BJ (cell line): ENCODE data around the gene SHLD1. TPM values are rescaled to one million over a fixed set of nuclear protein-coding genes. Genes with fewer than 3 reads are reported as not detected.

Experiments
- CTCF ChIA-PET: fragments of 350-600 bp; formaldehyde crosslinking; extraction: SDS; loops from one replicate; lab custom pipeline; 2021; ENCODE audit warnings: antibody characterized with exemption, inconsistent platforms; lab: Yijun Ruan, JAX
- POLR2A ChIA-PET: fragments of 300-600 bp; sonication (Branson Sonifier 250); formaldehyde crosslinking; extraction: SDS; loops from one replicate; lab custom pipeline; 2021; ENCODE audit warnings: antibody characterized with exemption; lab: Charles Lee
- DNase-seq: peaks from one replicate; pipeline ENCODE4 v3.0.0-alpha.2; 2011; ENCODE audit warnings: low read depth
- H3K27me3 ChIP-seq: 2 replicates; pipeline ENCODE4 v1.6.0; 2011; ENCODE audit warnings: low read length; ENCODE audit not compliant: control insufficient read depth, insufficient read depth
- H3K36me3 ChIP-seq: 2 replicates; pipeline ENCODE4 v1.5.1; 2011; ENCODE audit warnings: low read length; ENCODE audit not compliant: control insufficient read depth, insufficient read depth
- H3K4me3 ChIP-seq: 2 replicates; pipeline ENCODE4 v1.5.1; 2011; ENCODE audit warnings: low read depth, mild to moderate bottlenecking, control low read depth, low read length
- polyA plus RNA-seq: library from polyadenylated mRNA; depleted of rRNA; stranded (reverse); fragments of >200 nt; gene quantifications from 2 replicates; pipeline ENCODE4 v1.2.3, GENCODE V29; 2011
- TF ChIP-seq, protein P1 (sequence below): IDR thresholded peaks from 2 replicates; pipeline ENCODE4 v1.5.1; 2011; ENCODE audit warnings: low read depth, mild to moderate bottlenecking, control low read depth, inconsistent platforms, low read length, moderate library complexity; ENCODE audit not compliant: insufficient read depth

Gene SHLD1
- polyA plus RNA-seq, 1 experiment: 2.0 TPM

DNA sequence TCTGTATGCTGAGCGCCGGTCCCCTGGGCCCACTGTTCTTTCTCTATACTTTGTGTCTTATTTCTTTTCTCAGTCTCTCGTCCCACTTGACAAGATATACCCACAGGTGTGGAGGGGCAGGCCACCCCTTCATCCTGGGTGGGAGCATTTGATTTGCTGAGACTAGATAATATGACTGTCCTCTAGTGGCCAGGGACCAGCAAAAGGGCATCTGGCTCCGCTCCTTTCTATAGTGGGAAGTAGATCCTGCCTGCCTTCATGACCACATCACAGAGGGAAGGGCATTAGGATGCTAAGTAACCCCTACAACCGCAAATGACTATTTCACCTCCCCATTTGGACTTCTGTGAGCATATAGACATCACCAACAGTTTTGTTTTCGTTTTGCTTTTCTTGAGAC is 135.7 kb downstream of the SHLD1 start:
- TF ChIP-seq, protein P1, sequence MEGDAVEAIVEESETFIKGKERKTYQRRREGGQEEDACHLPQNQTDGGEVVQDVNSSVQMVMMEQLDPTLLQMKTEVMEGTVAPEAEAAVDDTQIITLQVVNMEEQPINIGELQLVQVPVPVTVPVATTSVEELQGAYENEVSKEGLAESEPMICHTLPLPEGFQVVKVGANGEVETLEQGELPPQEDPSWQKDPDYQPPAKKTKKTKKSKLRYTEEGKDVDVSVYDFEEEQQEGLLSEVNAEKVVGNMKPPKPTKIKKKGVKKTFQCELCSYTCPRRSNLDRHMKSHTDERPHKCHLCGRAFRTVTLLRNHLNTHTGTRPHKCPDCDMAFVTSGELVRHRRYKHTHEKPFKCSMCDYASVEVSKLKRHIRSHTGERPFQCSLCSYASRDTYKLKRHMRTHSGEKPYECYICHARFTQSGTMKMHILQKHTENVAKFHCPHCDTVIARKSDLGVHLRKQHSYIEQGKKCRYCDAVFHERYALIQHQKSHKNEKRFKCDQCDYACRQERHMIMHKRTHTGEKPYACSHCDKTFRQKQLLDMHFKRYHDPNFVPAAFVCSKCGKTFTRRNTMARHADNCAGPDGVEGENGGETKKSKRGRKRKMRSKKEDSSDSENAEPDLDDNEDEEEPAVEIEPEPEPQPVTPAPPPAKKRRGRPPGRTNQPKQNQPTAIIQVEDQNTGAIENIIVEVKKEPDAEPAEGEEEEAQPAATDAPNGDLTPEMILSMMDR: no peak
- POLR2A ChIA-PET: no interaction called here
- no peak for DNase-seq
- CTCF ChIA-PET: no interaction called here
- Histone ChIP-seq H3K36me3 (no peaks in the 10 kb centered on the region), H3K4me3 (no peak overlapping the region), H3K27me3 (peaks cover 3% of the 10 kb centered on the region)

DNA sequence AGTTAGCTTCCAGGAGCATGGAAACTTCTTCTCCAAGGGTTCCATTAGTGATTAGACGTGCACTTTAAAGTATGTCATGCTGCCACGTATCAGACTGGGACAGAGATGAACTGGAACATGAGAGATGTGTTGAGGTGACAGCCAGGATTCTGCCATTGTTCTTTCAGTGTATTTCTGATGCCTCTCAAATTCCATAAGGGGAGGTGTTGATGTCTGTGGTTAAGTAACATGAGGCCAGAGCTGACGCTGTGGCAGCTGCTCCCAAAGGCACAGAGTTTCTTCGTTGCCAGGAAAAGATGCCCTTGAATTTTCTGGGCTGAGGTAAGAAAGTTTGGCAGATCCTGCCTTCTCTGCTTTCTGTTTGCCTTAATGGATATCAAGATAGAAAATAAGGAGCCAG is 136.6 kb downstream of the SHLD1 start:
- DNase-seq: no peak
- Histone ChIP-seq H3K36me3 (no peaks in the 10 kb centered on the region), H3K4me3 (no peak overlapping the region), H3K27me3 (peaks cover 3% of the 10 kb centered on the region)
- TF ChIP-seq, protein P1: no peak
- CTCF ChIA-PET: no interaction called here
- POLR2A ChIA-PET: no interaction called here

DNA sequence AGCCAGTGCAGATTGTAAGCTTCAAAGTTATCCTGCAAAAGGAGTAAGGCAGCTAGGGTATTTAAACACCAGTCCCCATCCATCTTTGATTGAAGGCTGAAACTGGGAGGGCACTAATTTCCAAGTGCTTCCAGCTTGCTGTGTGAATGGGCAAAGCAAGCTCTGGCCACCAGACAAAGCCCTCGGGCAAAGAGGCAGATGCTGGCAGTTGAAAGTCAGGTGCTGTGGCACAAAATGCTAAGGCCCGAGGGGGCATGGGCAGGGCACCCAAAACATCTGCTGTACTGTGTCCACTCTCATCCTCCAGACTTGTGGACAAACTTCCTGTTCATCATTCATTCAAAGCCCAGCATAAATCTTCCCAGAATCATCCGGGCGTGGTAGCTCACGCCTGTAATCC is 137.2 kb downstream of the SHLD1 start:
- peaks cover 2% of the 10 kb centered on the region for H3K27me3 ChIP-seq
- H3K36me3 ChIP-seq: no peaks in the 10 kb centered on the region
- TF ChIP-seq, protein P1: no peak
- no peak overlapping the region for H3K4me3 ChIP-seq
- CTCF ChIA-PET: no interaction called here
- POLR2A ChIA-PET: no interaction called here
- DNase-seq: no peak

GRCh38 chr20:5888041-5888440 is 137.8 kb downstream of the SHLD1 start:
- DNase-seq: no peak
- POLR2A ChIA-PET: no interaction called here
- TF ChIP-seq, protein P1: no peak

DNA sequence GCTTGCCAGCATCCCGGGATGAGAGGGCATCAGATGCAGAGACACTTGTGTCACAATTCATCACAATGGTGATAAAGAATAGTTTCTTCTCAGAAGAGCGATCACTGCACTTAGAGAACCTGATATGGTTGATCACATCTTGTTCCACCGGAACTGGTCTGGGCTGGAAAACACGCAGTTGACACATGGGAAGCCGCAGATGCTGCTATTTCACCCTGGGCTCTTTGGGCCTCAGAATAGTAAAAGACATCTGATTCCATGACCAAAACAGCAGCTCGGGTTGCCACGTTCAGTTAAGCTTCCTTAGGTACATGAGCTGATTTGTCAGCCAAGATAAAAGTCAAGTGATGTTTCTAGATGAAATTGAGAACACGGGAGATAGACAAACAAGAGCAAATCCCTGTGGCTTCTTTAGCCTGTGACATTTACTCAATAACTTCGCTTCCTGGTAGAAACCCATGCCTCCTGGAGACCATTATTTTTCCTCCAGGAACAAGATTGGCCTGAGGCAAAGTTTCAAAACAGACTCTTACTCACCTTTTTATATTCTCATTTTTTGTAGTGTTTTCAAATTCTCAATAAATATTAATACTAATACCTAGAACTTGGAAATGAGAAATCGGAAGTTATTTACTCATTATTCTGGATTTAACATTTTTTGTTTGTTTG is 140.7 kb downstream of the SHLD1 start:
- Histone ChIP-seq H3K27me3 (peaks cover 2% of the 10 kb centered on the region), H3K36me3 (no peaks in the 10 kb centered on the region), H3K4me3 (no peak overlapping the region)
- no peak for DNase-seq
- TF ChIP-seq, protein P1: no peak
- ChIA-PET POLR2A (no interaction called here), CTCF (no interaction called here)

More at GRCh38 chr20:5888041-5888440, 137.8 kb downstream of the SHLD1 start:
- CTCF ChIA-PET: no interaction called here
- Histone ChIP-seq H3K4me3 (no peak overlapping the region), H3K27me3 (peaks cover 2% of the 10 kb centered on the region), H3K36me3 (no peaks in the 10 kb centered on the region)
